Limb (tissue), 2 donors: ENCODE data around the gene NFE2L2.
"Not testable (repeated sequence)": the region's sequence is repeated elsewhere in the genome, so short reads cannot be mapped to it uniquely, and the experiment has no call there.

ENCODE experiments used
- DNase-seq, 2 donors: peaks; one replicate each; pipeline ENCODE4 v3.0.0-alpha.2; 2016; ENCODE audit errors: extremely low spot score in 2 of 2

NFE2L2 gene

GRCh38 chr2:177264693-177265587, at the start of gene NFE2L2:
Gene NFE2L2 (minus strand): TSS chr2:177264727. CDS start chr2:177264576, 151 bp downstream.
- peak; percentile 91 to 94 for DNase-seq

- DNase-seq = no peak
Measured at GRCh38 chr2:177314194-177314593, 49.7 kb upstream of the NFE2L2 start.

- no peak for DNase-seq
Measured at GRCh38 chr2:177313162-177313781, 48.7 kb upstream of the NFE2L2 start.

GRCh38 chr2:177312562-177312961, 48.0 kb upstream of the NFE2L2 start:
- no peak for DNase-seq

- DNase-seq = not testable (repeated sequence)
Measured at GRCh38 chr2:177309672-177310309, 45.3 kb upstream of the NFE2L2 start.

- no peak for DNase-seq
Measured at GRCh38 chr2:177306550-177306949, 42.0 kb upstream of the NFE2L2 start.

- no peak for DNase-seq
Measured at GRCh38 chr2:177303939-177304338, 39.4 kb upstream of the NFE2L2 start.

- DNase-seq = no peak
Measured at GRCh38 chr2:177302552-177302951, 38.0 kb upstream of the NFE2L2 start.

- no peak for DNase-seq
Measured at GRCh38 chr2:177298191-177298590, 33.7 kb upstream of the NFE2L2 start.

- DNase-seq = peak in 1 of 2 donors; percentile 58
Measured at GRCh38 chr2:177296040-177296439, 31.5 kb upstream of the NFE2L2 start.

GRCh38 chr2:177295484-177295883, 31.0 kb upstream of the NFE2L2 start:
- peak in 1 of 2 donors; percentile 18 for DNase-seq

- no peak for DNase-seq
Measured at GRCh38 chr2:177291701-177292100, 27.2 kb upstream of the NFE2L2 start.

- DNase-seq = no peak
Measured at GRCh38 chr2:177289824-177290628, 25.5 kb upstream of the NFE2L2 start.

- DNase-seq = no peak
Measured at GRCh38 chr2:177287814-177288213, 23.3 kb upstream of the NFE2L2 start.

GRCh38 chr2:177285892-177286715, 21.6 kb upstream of the NFE2L2 start:
- DNase-seq = no peak

GRCh38 chr2:177284531-177284930, 20.0 kb upstream of the NFE2L2 start:
- DNase-seq = no peak

GRCh38 chr2:177283906-177284305, 19.4 kb upstream of the NFE2L2 start:
- no peak for DNase-seq

GRCh38 chr2:177282787-177283572, 18.5 kb upstream of the NFE2L2 start:
- DNase-seq = no peak

- no peak for DNase-seq
Measured at GRCh38 chr2:177282181-177282641, 17.7 kb upstream of the NFE2L2 start.
